ENCODE data around the gene RCCD1. TPM values are rescaled to one million over a fixed set of nuclear protein-coding genes. Genes with fewer than 3 reads are reported as not detected.

Gene RCCD1
- total and polyA plus RNA-seq, 2 donors (not counting 3 experiments of a cell fraction or from before 2014, with no cell fraction given), result 8.8 to 15.3 TPM

DNA sequence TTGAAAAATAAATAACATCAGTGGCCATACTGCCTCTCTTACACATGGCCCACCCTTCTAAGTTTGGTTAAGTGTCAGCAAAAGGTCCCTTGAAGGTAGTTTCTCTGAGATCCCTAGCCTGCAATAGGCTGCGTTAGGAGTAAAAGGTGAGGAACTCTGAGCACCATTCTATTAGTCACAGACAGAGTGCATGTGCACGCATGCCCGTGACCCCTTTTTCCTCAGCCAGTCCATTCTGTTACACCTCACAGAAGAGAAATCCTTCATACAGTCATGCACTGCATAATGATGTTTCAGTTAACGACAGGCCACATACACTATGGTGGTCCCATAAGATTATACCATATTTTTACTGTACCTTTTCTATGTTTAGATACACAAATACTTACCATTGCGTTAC lies 12.5 kb downstream of the RCCD1 start:
- intact Hi-C loops (cut with micrococcal nuclease), result no loop called here
- FAIRE-seq, result no peak
- no peak overlapping the region for H3K4me3 ChIP-seq (replicated peaks in 1 of 3; ENCODE audit: insufficient read depth in 1 of 3, low read depth in 1 of 3, low read length in 3 of 3)
- no peaks in the 10 kb centered on the region for H3K9me3 ChIP-seq (replicated peaks; ENCODE audit: control insufficient read depth, insufficient read depth, low read length)
- CTCF ChIA-PET, result interaction anchor here (3.5 kb wide), 1 partner anchor 10 kb away, joined by 29 read pairs; no protein-coding TSS in a partner anchor
- H3K36me3 ChIP-seq (ENCODE audit: control insufficient read depth in 2 of 2, extremely low read depth in 1 of 2, insufficient read depth in 2 of 2, low read length in 2 of 2), result peaks cover 6 to 34% of the 10 kb centered on the region in 2 experiments
- POLR2A ChIA-PET, result no interaction called here
- no peak overlapping the region for H3K9ac ChIP-seq (replicated peaks; ENCODE audit: extremely low read depth, insufficient read depth, low read length)
- no peak overlapping the region for H3K4me2 ChIP-seq (ENCODE audit: insufficient read depth, low read length)
- BruUV-seq (replicated peaks), result no TSS peak
- dilution Hi-C loops (cut with MboI; ENCODE audit: extremely low pct_ligation_motif_present, low sequenced_read_pairs), result no loop called here
- no peaks in the 10 kb centered on the region for H3K4me1 ChIP-seq (ENCODE audit: control insufficient read depth, extremely low read depth, insufficient read depth, low read length)
- H3K79me2 ChIP-seq (ENCODE audit: control insufficient read depth, insufficient read depth, low read length), result no peaks in the 10 kb centered on the region
- no peaks in the 10 kb centered on the region for H3K9me1 ChIP-seq (replicated peaks; ENCODE audit: control insufficient read depth, extremely low read depth, insufficient read depth, low read length)
- TF ChIP-seq JUN (IDR thresholded peaks at IDR 0.05; ENCODE audit: borderline replicate concordance, insufficient read depth, insufficient read length, low read depth) (no peak), POLR2AphosphoS5 (IDR thresholded peaks at IDR 0.05; ENCODE audit: insufficient read depth, low read depth, low read length) (no peak), POLR2A (IDR thresholded peaks at IDR 0.05; ENCODE audit: low read depth, low read length) (no peak), FOS (IDR thresholded peaks at IDR 0.05; ENCODE audit: borderline replicate concordance, insufficient read depth, low read length) (no peak), GATA2 (IDR thresholded peaks at IDR 0.05; ENCODE audit: insufficient read depth, insufficient read length, low read depth, low read length) (no peak), MYC (IDR thresholded peaks at IDR 0.05; ENCODE audit: low read depth, low read length) (no peak), EZH2 (IDR thresholded peaks at IDR 0.05; ENCODE audit: borderline replicate concordance, low read depth, low read length, severe bottlenecking) (no peak)
- TF ChIP-seq, protein P1, sequence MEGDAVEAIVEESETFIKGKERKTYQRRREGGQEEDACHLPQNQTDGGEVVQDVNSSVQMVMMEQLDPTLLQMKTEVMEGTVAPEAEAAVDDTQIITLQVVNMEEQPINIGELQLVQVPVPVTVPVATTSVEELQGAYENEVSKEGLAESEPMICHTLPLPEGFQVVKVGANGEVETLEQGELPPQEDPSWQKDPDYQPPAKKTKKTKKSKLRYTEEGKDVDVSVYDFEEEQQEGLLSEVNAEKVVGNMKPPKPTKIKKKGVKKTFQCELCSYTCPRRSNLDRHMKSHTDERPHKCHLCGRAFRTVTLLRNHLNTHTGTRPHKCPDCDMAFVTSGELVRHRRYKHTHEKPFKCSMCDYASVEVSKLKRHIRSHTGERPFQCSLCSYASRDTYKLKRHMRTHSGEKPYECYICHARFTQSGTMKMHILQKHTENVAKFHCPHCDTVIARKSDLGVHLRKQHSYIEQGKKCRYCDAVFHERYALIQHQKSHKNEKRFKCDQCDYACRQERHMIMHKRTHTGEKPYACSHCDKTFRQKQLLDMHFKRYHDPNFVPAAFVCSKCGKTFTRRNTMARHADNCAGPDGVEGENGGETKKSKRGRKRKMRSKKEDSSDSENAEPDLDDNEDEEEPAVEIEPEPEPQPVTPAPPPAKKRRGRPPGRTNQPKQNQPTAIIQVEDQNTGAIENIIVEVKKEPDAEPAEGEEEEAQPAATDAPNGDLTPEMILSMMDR (IDR thresholded peaks at IDR 0.05; ENCODE audit: extremely low read depth in 1 of 2, insufficient read depth in 1 of 2, low read depth in 1 of 2, low read length in 2 of 2), result no peak
- TF ChIP-seq, protein P2, sequence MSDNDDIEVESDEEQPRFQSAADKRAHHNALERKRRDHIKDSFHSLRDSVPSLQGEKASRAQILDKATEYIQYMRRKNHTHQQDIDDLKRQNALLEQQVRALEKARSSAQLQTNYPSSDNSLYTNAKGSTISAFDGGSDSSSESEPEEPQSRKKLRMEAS (IDR thresholded peaks at IDR 0.05; ENCODE audit: insufficient read depth, insufficient read length), result no peak
- DNase-seq (ENCODE audit: low read depth, low spot score), result no peak
- H3K27me3 ChIP-seq (ENCODE audit: control insufficient read depth in 2 of 2, insufficient read depth in 2 of 2, low read length in 2 of 2), result no peaks in the 10 kb centered on the region
- H4K20me1 ChIP-seq (replicated peaks; ENCODE audit: control insufficient read depth, extremely low read depth, insufficient read depth, low read length), result no peaks in the 10 kb centered on the region
- H3K27ac ChIP-seq (ENCODE audit: insufficient read depth, low read depth, low read length), result no peak overlapping the region
- no peak overlapping the region for H2AFZ ChIP-seq (ENCODE audit: low read depth, low read length)
